Fibroblast of skin of back (primary cell): Measurements from ENCODE around the gene DIP2C. TPM values are rescaled to one million over a fixed set of nuclear protein-coding genes. Genes with fewer than 3 reads are reported as not detected.
A peak's percentile ranks its signal among the peaks of the same experiment; 100 is the strongest.
"Not testable (repeated sequence)": the region's sequence is repeated elsewhere in the genome, so short reads cannot be mapped to it uniquely, and the experiment has no call there.

Experiments
- DNase-seq: peaks from one replicate; pipeline ENCODE4 v3.0.0-alpha.2; 2013
- polyA plus RNA-seq, 2 experiments: library from polyadenylated mRNA; unstranded; fragments of 120-200 nt; gene quantifications; one replicate each; pipeline ENCODE4 v1.2.1, GENCODE V29; 2013; ENCODE audit not compliant: insufficient read length in 2 of 2

Gene DIP2C, protein sequence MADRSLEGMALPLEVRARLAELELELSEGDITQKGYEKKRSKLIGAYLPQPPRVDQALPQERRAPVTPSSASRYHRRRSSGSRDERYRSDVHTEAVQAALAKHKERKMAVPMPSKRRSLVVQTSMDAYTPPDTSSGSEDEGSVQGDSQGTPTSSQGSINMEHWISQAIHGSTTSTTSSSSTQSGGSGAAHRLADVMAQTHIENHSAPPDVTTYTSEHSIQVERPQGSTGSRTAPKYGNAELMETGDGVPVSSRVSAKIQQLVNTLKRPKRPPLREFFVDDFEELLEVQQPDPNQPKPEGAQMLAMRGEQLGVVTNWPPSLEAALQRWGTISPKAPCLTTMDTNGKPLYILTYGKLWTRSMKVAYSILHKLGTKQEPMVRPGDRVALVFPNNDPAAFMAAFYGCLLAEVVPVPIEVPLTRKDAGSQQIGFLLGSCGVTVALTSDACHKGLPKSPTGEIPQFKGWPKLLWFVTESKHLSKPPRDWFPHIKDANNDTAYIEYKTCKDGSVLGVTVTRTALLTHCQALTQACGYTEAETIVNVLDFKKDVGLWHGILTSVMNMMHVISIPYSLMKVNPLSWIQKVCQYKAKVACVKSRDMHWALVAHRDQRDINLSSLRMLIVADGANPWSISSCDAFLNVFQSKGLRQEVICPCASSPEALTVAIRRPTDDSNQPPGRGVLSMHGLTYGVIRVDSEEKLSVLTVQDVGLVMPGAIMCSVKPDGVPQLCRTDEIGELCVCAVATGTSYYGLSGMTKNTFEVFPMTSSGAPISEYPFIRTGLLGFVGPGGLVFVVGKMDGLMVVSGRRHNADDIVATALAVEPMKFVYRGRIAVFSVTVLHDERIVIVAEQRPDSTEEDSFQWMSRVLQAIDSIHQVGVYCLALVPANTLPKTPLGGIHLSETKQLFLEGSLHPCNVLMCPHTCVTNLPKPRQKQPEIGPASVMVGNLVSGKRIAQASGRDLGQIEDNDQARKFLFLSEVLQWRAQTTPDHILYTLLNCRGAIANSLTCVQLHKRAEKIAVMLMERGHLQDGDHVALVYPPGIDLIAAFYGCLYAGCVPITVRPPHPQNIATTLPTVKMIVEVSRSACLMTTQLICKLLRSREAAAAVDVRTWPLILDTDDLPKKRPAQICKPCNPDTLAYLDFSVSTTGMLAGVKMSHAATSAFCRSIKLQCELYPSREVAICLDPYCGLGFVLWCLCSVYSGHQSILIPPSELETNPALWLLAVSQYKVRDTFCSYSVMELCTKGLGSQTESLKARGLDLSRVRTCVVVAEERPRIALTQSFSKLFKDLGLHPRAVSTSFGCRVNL (N-terminal part only)
- polyA plus RNA-seq (2013, experiment 1 of 2; ENCODE audit: insufficient read length), result 26.9 TPM
- polyA plus RNA-seq (2013, experiment 2 of 2; ENCODE audit: insufficient read length), result 44.0 TPM

DNA sequence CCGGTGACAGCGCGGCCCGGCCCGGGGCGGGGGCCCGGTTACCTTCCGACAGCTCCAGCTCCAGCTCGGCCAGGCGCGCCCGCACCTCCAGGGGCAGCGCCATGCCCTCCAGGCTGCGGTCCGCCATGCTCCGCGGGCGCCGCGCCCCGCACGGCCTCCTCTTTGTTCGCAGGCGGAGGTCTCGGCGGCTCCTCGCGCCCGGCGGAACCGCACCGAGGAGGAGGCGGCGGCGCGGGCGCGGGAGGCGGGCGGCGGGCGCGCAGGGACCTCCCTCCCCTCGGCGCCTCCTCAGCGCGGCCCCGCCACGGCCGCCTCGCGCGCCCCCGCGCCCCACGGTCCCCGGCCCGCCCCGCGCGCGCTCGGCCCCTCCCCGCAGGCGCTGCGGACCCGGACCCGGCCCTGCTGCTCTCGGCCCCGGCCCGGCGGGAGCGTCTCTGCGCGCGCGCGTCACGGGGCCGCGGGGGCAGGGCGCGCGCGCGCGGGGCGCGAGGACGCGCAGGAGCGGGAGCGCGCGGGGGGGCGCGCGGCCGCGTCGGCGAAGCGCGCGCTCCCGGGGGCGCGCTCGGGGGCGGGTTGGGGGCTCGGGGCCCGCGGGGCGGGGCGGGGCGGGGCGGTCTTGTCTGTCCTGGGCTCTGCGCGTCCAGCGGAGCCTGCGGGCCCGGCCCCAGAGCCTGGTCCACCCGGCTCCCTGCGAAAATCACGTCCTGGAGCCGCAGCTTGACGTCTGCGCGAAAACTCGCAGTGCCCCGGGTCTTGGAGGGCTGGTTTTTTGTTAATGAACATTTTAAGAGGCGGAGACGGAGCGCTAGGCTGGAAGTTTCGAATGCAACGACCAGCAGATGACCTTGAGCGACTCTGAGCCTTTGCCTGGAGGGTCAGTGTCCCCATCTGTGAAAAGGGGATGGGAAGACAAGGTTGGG is at the start of gene DIP2C:
DIP2C (minus strand) TSS at position 217 of the 920 bp plus-strand sequence; CDS start at position 127, 90 bp downstream.
- peak; percentile 86 for DNase-seq

DNA sequence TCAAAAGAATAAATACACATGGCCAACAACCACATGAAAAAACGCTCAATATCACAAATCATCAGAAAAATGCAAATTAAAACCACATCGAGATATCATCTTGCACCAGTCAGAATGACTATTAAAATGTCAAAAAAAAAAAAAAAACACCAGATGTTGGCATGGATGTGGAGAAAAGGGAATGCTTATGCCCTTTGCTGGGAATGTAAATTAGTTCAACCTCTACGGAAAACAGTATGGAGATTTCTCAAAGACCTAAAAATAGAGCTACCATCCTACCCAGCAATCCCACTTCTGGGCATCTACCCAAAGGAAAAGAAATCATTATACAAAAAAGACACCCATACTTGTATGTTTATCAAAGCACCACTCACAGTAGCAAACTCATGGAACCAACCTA is 45.0 kb upstream of the DIP2C start:
- peak; percentile 2 for DNase-seq

DNA sequence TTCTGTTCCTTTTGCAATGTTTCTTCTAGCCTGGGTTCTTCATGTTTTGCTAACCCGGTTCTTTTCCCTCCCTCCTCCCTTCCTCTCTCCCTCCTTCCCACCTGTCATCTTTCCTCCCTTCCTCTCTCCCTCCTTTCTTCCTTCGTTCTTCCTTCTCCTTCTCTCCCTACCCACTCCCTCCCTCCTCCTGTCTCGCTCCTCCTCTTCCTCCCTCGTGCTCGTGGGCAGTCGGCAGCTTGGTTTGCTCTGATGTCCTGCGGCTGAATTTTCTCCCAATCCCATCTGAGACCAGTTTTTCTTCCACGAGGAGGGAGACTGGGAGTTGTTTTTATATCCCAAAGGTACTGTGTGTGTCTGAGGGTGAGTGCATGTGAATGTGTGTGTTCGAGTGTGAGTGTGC is 43.6 kb upstream of the DIP2C start:
- no peak for DNase-seq

DNA sequence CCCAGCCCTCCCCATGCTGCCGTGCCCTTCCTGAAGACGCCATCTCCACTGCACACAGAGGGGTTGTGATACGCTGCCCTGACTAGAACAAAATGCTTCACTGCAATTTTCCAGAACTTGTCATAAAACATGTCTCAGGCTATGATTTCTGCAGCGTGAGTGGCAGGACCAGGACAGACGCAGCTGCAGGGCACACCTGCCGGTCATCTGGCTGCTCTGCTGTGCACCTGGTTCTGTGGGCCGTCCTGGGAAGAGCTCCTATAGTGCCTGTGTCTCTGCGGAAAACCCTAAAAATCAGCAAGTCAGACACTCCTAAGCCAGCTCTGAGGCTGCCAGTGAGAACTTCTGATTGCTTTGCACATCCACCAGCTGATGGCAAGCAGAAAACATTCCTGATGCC is 39.7 kb upstream of the DIP2C start:
- no peak for DNase-seq

DNA sequence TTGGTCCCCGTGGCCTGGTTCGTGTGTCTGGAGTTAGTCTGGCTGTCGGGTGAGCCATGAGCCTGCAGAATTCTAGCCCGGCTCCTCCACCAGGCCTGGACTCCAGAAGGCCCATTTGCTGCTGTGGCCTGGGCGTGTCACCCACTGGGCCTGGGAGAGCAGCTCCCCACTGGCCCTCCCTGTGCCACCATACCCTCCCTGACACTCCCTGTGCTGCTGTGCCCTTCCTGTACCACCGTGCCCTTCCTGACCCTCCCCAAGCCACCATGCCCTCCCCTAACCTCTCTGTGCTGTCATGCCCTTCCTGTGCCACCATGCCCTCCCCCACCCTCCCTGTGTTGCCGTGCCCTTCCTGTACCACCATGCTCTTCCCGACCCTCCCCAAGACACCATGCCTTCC is 39.1 kb upstream of the DIP2C start:
- no peak for DNase-seq

DNA sequence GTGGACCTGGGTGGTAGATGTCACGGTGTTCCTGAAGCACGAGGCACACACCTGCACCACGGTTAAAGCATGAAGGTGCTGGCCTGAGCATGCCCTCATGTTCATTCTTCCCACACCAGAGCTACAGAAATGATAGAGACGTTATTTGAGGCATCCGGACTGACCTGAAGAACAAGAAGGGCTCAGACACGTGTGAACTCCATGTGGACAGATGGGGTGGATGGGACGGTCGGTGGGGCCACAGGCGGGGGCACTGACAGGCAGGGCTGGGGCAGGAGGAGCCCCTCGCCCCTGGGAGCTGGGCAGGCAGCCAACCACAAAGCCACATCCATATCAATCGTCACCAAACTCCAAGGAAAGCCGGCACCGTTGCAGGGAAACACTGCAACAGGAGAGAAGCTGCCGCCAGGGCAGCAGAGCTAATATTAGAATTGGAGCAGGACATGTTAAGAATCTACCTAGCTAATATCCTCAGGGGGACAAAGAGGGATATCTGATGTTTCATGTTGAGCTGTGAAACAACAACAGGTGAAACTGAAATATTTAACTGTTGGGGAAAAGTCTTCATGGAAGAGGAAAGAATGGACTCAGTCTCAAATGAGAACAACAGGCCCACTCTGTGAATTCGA is 37.8 kb upstream of the DIP2C start:
- no peak for DNase-seq

DNA sequence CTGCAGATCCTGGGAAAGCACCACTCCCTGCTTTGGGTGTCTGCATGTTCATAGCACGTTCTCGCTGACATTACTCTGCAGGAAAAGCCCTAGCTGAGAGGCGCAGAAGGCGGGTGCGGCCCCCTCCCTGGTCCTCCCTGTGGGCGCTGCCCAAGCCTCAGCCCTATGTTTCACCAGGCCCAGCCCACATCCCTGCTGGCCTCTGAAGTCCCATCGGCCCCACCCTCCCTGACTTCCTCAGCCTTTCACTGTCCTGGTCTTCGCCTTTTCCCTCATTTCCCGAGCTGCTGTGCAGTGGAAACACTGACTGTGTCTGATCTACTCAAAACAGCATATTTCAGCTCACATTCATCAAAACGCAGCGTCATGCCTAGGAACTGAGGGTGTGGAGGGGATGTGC is 36.3 kb upstream of the DIP2C start:
- peak; percentile 64 for DNase-seq

DNA sequence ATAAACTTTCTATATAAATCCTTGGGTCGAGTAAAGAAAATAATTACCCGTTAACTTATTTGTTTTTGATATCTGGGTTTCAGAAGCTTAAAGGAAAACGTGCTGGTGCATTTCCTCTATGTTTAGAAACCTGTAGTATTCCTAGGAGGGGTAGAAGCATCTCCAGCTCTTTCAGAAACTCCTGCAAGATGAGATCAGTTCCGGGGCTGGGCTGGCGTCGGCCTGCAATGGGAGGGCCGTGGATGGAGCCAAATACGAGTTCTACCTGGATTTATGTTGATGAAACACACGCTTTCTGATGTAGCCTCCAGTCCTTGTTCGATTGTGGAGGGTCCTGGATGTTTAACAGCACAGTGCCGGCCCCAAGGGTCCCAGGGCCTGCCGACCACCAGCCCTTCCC is 35.8 kb upstream of the DIP2C start:
- no peak for DNase-seq

DNA sequence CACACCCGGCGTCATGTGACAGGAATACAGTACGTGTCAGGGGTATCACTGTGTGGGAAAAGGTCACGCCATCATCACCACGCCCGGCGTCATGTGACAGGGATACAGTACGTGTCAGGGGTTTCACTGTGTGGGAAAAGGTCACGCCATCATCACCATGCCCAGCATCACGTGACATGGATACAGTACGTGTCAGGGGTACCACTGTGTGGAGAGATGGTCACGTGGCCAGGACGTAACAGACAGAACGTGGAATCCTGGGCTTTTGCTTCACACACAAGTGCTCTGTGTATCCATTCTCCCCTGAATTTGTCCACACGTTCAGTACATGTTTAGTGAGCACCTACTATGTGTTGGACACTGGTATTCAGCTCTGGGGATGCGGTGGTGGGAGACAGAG is 34.5 kb upstream of the DIP2C start:
- no peak for DNase-seq

DNA sequence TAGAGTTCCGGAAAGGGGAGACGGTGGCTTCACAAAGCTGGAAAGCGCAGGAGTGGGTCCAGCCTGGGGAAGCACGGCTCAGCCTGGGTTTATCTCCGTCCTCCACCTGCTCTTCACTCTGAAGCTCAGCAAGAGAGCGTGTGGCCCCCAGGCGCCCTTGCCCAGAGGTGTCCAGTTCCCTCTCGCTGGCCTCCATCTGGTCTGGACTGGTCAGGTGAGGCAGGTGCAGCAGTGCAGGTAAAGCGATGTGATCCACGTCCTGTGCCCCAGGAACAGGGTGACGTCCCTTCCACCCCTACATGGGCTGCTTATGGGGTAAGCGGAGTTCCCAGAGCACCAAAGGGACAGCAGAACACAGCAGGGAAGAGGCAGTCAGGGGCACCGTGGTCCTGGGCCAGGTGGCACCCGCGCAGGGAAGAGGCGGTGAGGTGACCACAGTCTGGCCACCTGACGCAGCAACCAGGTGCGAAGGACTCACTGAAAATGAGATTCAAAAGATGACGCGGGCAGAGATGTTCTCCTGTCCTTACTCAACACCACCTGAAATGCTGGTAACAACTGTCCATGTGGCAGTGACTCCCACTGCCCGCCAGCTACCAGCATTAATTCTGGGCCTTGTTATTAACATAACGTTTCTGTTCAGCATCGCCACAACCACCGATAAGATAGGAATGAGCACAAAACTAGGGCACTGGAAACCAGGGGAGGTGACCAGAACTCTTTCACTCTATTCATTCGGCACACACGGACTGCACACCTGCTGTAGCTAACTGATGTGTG is 33.0 kb upstream of the DIP2C start:
- DNase-seq, result no peak

DNA sequence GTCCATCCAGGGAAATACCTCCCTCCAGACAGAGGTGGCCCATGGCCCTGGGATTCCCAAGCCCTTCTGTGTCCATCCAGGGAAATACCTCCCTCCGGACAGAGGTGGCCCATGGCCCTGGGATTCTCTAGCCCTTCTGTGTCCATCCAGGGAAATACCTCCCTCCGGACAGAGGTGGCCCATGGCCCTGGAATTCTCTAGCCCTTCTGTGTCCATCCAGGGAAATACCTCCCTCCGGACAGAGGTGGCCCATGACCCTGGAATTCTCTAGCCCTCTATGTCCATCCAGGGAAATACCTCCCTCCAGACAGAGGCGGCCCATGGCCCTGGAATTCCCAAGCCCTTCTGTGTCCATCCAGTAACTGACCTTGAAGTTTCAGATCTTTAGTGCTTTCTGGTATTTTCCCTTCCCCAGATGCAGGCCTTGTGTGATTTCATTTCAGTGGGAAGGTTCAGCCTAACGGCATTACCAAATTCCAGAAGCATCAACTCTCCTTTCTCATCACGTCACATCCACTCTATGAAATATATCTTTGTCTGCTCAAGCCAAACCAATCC is 28.8 kb upstream of the DIP2C start:
- DNase-seq, result no peak

DNA sequence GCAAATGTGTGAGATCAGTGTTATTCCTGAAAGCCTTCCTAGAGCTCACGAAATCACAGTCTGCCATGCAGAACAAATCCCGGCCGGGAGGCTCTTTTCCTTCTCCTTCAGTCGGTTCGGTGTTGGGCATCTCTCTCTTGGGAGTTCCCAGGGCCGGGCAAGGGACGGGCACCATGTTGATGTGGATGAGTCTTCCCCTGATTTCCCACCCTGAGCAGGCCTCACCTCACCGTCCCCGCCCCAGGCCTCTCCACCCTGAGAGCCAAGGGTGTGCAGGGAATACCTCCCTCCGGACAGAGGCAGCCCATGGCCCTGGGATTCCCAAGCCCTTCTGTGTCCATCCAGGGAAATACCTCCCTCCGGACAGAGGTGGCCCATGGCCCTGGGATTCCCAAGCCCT is 28.0 kb upstream of the DIP2C start:
- DNase-seq, result no peak

DNA sequence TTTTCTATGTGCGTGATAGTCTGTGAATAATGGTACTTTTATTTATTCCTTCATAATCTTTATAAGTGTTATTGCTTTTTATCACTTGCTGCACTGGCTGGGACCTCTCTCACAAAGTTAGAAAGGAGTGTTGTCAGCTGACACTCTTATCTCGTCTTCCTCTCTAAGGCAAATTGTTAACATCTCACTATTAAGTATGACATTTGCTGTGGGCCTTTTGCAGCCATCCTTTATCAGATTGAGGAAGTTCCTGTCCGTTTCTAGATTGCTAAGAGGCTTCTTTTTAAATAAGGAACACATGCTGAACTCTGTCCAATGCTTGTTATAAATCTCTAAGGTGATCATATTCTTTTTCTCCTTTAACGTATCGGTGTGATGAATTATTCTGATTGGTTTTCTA is 27.4 kb upstream of the DIP2C start:
- DNase-seq, result no peak

DNA sequence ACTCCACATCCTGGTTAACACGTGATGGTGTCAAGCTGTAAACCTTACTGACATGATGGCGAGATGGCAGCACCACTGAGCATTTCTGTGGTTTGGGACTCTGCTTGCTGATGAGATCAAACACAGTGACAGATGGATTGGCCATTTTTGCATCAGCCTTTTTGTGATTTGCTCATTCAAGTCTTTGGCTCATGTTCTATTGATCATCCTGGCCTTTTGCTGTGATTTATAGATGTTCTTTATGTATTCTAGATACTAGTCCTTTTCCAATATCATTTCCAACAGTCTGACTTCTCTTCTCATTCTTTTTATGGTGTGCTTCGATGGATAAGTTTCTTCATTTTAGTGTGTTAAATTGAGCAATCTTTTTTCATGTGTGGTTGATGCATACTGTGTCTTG is 24.7 kb upstream of the DIP2C start:
- no peak for DNase-seq

DNA sequence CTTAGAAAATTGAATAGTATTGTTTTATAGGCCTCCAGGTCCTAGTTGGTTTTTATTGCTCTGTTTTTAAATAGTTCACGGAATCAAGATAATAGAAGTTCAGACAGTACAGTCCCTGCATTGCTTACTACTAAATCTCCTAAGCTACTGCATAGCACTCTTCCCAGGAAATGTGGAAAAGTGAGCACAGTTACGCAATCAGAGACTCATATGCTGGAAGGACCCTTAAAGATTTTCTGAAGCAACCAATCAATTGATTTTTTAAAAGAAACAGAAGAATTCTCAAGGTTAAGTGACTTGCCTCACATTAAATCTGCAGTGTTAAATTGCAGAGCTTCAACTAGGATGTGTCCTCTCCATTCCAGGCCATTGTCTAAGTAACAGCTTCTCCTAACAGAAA is 23.1 kb upstream of the DIP2C start:
- no peak for DNase-seq

DNA sequence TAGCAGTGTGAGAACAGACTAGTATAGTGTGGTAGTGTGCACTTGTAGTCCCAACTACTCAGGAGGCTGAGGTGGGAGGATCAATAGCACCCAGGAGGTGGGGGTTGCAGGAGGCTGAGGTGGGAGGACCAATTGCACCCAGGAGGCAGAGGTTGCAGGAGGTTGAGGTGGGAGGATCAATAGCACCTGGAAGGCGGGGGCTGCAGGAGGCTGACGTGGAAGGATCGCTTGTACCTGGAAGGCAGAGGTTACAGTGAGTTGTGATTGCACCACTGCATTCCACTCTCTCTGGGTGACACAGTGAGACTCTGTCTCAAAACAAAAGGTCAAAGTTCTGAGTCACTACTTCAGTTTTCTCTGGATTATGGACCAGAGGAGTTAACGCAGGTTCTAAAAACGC is 22.6 kb upstream of the DIP2C start:
- DNase-seq, result no peak

DNA sequence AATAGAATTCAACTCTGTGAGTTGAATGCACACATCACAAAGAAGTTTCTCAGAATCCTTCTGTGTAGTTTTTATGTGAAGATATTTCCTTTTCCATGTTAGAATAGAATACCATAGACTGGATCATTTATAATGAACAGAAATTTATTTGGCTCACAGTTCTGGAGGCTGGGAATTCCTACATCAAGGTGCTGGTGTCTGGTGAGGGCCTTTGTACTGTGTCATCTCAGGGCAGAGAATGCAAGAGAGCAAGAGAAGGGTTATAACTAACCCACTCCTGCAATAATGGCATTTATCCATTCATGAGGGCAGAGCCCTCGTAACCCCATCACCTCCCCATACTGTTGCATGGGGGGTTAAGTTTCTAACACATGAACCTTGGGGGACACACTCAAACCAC is 18.4 kb upstream of the DIP2C start:
- no peak for DNase-seq

DNA sequence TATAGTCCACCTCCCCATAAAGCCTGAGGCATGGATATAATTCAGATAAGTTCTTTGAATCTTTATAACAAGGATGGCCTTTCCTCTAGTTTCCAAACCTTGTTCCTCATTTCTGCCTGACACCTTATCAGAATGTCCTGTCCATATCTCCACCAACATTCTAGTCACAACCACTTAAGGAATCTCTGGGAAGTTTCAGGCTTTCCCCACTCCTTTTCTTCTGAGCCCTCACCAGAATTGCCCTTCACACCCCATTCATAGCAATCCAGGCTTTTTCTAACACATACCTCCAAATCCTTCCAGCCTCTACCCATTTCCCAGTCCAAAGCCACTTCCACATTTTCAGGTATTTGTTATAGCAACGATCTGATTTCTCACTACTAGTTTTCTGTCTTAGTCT is 18.0 kb upstream of the DIP2C start:
- DNase-seq, result no peak

DNA sequence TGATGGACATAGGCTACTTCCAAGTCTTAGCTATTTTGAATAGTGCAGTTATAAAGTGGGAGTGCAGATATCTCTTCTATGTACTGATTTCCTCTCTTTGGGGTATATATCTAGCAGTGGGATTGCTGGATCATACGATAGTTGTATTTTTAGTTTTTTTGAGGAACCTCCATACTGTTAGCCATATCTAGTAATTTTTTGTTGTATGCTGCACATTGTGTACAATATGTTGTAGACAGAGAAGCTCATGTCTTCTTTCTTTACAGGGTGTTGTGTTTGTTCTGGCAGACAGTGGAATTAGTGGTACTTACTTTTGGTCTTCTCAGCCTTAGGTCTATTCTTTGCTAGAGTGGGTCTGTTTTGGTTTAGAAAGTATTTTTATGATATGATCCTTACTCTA is 13.7 kb upstream of the DIP2C start:
- no peak for DNase-seq

DNA sequence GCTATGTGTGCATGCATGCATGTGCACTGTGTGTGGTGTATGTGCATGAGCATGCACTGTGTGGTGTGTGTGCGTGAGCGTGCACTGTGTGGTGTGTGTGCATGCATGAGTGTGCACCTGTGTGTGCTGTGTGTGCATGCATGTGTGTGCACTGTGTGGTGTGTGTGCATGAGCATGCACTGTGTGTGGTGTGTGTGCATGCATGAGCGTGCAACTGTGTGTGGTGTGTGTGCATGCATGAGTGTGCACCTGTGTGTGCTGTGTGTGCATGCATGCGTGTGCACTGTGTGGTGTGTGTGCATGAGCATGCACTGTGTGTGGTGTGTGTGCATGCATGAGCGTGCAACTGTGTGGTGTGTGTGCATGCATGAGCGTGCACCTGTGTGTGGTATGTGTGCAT is 10.7 kb upstream of the DIP2C start:
- DNase-seq, result not testable (repeated sequence)
